GM19035 (cell line): ENCODE data around the gene C2CD4D.
A peak's percentile ranks its signal among the peaks of the same experiment; 100 is the strongest.

ENCODE experiments used
- ATAC-seq: cut with Tn5 transposase; IDR thresholded peaks from one replicate; pipeline ENCODE4 v1.9.1; 2021; ENCODE audit not compliant: unreplicated experiment

The C2CD4D gene

GRCh38 chr1:151790940-151791651 is 48.5 kb downstream of the C2CD4D start:
- ATAC-seq, result peak; percentile 4

DNA sequence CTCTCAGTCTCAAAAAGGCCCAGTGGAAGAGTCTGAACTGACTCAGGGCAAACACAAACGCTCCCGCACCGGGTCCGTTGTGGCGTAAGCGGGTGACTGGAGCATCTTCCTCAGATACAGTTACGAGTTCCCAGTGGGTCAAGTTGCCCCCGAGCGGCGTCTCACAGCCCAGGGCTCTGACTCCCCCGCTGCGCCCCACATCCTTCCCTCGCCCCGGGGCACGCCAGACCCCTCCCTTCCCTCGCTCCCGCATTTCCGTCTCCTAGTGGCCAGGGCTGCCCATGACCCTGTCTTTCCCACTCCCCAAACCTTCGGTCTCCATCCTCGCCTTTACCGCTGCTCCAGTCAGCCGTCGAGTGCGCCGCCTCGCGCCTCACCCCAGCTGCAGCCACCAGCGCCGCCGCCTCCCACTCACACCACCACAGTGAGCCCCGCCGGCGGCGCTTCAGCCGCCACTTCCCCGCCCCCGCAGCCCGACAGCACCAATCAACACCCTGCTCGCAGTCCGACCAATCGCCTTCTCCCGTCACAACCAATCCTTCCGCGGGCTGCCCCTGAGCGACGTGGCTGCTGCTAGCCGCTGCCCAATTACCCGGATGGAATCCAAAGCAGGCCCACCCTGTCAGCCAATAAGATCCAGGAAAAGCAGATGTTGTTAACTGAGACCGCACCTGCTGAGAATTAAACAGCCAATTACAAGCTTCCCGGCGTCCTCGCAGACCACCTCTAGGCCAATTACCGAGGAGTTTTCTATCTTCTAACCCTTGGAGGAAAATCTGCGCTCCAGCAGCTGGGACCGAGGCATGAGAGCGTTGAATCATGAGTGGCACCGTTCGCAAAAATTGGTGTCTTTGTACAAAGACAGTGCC is 49.3 kb downstream of the C2CD4D start, which contains the start of gene TDRKH:
TSS of gene TDRKH (minus strand) at position 430 of the 869 bp plus-strand sequence. CDS start 7,478 bp downstream, outside the sequence.
- ATAC-seq, result peak; percentile 94
